Measurements from ENCODE around the gene MAPK8IP1. TPM values are rescaled to one million over a fixed set of nuclear protein-coding genes. Genes with fewer than 3 reads are reported as not detected.

The MAPK8IP1 gene
- total and polyA plus RNA-seq, 4 donors: 0.78 to 2.7 (median 1.4) TPM

DNA sequence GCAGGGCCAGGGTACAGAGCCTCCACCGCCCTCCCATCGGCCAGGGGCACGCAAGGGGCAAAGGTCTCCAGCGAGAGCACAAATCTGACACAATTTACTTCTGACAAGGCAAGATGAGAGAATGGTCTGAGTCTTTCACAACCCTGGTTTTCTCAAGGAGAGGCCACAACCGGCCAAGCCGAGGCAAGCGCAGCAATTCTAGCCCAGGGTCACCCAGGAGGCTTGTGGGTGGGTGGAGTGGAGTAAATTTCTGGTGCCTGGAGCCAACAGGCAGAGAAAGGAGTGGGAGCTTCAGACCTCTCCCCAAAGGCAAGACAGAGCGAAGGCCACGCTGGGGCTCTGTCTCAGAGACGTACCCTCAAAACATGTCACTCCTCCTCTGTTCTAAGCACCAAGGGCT, 46.3 kb downstream of the MAPK8IP1 start:
- Histone ChIP-seq H3K9ac (ENCODE audit: low read depth in 1 of 2, low read length in 2 of 2) (no peak overlapping the region), H3K4me1 (ENCODE audit: control insufficient read depth in 4 of 4, insufficient read depth in 4 of 4, low read length in 3 of 4) (peaks cover 10 to 23% (median 20%) of the 10 kb centered on the region in 4 donors), H3K36me3 (ENCODE audit: control insufficient read depth in 4 of 4, insufficient read depth in 3 of 4, low read depth in 1 of 4, low read length in 3 of 4) (peaks cover 2 to 7% (median 6%) of the 10 kb centered on the region in 4 donors), H3K4me3 (ENCODE audit: low read depth in 1 of 3, low read length in 3 of 3) (no peak overlapping the region), H3K27ac (ENCODE audit: low read depth in 1 of 2, low read length in 2 of 2) (no peak overlapping the region), H3K27me3 (ENCODE audit: control insufficient read depth in 4 of 4, insufficient read depth in 4 of 4, low read length in 3 of 4) (no peaks in the 10 kb centered on the region), H3K9me3 (ENCODE audit: control insufficient read depth in 4 of 4, low read length in 3 of 4) (no peaks in the 10 kb centered on the region)
- WGBS: 94% methylated on average over 10 of the region's 10 CpGs
- DNase-seq (ENCODE audit: low spot score): no peak
- TF ChIP-seq REST (IDR thresholded peaks at IDR 0.05) (no peak), SP1 (IDR thresholded peaks at IDR 0.05) (no peak)

DNA sequence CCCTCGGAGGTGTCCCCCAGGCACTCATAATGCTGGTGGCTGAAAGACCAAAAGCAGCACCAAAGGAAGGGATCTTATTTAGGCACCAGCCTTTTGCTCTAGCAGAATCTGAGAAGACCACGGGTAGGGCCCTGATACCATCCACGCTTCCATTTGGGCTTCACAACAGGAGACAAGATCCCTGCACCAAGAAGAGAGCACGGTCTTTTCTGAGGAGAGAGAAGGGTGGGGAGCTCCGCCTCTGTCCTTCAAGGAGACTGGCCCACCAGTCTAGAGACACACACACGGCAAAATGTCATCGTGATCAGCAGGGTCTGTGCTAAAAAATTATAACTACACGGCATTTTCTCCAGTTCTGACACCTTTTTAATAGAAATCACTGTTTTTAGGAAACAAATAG, 46.8 kb downstream of the MAPK8IP1 start:
- no peak overlapping the region for H3K9ac ChIP-seq (ENCODE audit: low read depth in 1 of 2, low read length in 2 of 2)
- WGBS: 92% methylated on average over 8 of the region's 8 CpGs
- H3K4me1 ChIP-seq (ENCODE audit: control insufficient read depth in 4 of 4, insufficient read depth in 4 of 4, low read length in 3 of 4): peaks cover 10 to 23% (median 20%) of the 10 kb centered on the region in 4 donors
- no peak for DNase-seq (ENCODE audit: low spot score)
- H3K27me3 ChIP-seq (ENCODE audit: control insufficient read depth in 4 of 4, insufficient read depth in 4 of 4, low read length in 3 of 4): no peaks in the 10 kb centered on the region
- H3K4me3 ChIP-seq (ENCODE audit: low read depth in 1 of 3, low read length in 3 of 3): no peak overlapping the region
- TF ChIP-seq NR2F2 (IDR thresholded peaks at IDR 0.05) (no peak), GABPA (IDR thresholded peaks at IDR 0.05 in 1 of 2, conservative IDR thresholded peaks at IDR 0.05 in 1 of 2) (no peak), JUND (IDR thresholded peaks at IDR 0.05) (no peak), RAD21 (IDR thresholded peaks at IDR 0.05) (no peak), SP1 (IDR thresholded peaks at IDR 0.05) (no peak), RXRA (IDR thresholded peaks at IDR 0.05) (no peak), REST (IDR thresholded peaks at IDR 0.05) (no peak), HNF4G (IDR thresholded peaks at IDR 0.05) (no peak), HNF4A (conservative IDR thresholded peaks at IDR 0.05) (no peak)
- TF ChIP-seq, protein P1, sequence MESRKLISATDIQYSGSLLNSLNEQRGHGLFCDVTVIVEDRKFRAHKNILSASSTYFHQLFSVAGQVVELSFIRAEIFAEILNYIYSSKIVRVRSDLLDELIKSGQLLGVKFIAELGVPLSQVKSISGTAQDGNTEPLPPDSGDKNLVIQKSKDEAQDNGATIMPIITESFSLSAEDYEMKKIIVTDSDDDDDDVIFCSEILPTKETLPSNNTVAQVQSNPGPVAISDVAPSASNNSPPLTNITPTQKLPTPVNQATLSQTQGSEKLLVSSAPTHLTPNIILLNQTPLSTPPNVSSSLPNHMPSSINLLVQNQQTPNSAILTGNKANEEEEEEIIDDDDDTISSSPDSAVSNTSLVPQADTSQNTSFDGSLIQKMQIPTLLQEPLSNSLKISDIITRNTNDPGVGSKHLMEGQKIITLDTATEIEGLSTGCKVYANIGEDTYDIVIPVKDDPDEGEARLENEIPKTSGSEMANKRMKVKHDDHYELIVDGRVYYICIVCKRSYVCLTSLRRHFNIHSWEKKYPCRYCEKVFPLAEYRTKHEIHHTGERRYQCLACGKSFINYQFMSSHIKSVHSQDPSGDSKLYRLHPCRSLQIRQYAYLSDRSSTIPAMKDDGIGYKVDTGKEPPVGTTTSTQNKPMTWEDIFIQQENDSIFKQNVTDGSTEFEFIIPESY (IDR thresholded peaks at IDR 0.05): no peak
- TF ChIP-seq, protein P2, sequence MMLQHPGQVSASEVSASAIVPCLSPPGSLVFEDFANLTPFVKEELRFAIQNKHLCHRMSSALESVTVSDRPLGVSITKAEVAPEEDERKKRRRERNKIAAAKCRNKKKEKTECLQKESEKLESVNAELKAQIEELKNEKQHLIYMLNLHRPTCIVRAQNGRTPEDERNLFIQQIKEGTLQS (IDR thresholded peaks at IDR 0.05): no peak
- TF ChIP-seq, protein P3, sequence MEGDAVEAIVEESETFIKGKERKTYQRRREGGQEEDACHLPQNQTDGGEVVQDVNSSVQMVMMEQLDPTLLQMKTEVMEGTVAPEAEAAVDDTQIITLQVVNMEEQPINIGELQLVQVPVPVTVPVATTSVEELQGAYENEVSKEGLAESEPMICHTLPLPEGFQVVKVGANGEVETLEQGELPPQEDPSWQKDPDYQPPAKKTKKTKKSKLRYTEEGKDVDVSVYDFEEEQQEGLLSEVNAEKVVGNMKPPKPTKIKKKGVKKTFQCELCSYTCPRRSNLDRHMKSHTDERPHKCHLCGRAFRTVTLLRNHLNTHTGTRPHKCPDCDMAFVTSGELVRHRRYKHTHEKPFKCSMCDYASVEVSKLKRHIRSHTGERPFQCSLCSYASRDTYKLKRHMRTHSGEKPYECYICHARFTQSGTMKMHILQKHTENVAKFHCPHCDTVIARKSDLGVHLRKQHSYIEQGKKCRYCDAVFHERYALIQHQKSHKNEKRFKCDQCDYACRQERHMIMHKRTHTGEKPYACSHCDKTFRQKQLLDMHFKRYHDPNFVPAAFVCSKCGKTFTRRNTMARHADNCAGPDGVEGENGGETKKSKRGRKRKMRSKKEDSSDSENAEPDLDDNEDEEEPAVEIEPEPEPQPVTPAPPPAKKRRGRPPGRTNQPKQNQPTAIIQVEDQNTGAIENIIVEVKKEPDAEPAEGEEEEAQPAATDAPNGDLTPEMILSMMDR (IDR thresholded peaks at IDR 0.05; ENCODE audit: low read depth, low read length, missing input control): no peak
- peaks cover 2 to 9% (median 6%) of the 10 kb centered on the region in 4 donors for H3K36me3 ChIP-seq (ENCODE audit: control insufficient read depth in 4 of 4, insufficient read depth in 3 of 4, low read depth in 1 of 4, low read length in 3 of 4)
- H3K27ac ChIP-seq (ENCODE audit: low read depth in 1 of 2, low read length in 2 of 2): no peak overlapping the region
- no peaks in the 10 kb centered on the region for H3K9me3 ChIP-seq (ENCODE audit: control insufficient read depth in 4 of 4, low read length in 3 of 4)
